OCI-LY1 (cell line): ENCODE data around the gene RNF151.

Experiments used
- EZH2 ChIP-seq: fragments of 200-600 bp; sonication (generic), shearing (Covaris generic); IDR thresholded peaks from 2 replicates; pipeline ENCODE4 v1.8.0; 2017; ENCODE audit warnings: borderline replicate concordance, mixed run types, mild to moderate bottlenecking, antibody characterized with exemption, low read length, moderate library complexity, mixed read lengths
- TF ChIP-seq, protein P1 (sequence below): fragments of 200-600 bp; sonication (generic), shearing (Covaris generic); IDR thresholded peaks from 2 replicates; pipeline ENCODE4 v1.5.1; 2017; ENCODE audit warnings: mild to moderate bottlenecking, antibody characterized with exemption, low read length, moderate library complexity, mixed read lengths

DNA sequence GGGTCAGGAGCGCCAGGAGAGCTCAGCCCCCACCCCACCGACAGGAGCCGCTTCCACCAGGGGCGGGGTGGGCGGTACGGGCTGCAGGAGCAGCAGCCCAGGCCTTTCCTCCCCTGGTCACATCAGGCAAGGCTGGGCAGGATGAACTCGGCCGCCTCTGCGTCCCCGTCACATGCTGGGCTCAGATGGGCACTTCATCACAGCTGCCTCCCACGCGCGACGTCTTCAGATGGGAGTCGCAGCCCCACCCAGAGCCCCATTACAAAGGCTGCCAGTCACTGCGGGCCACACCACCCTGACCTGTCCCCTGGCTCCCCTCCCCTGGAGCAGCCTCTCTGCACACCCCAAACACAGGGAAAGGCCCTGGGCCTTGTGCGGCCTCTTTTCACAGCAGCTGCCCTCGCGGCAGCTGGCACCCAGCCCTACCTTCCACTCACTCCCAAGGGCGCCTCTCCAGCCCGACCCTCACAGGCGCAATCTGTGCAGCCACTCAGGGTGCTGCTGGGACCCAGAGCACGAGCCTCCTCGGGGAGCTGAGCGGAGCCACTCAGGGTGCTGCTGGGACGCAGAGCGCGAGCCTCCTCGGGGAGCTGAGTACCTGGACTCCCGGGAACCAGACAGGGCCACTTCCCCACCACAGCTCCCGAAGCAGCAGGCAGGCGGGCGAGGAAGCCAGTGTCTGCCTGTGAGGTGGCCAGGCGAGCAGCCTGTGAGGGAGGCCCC is 38.3 kb downstream of the RNF151 start:
- TF ChIP-seq, protein P1, sequence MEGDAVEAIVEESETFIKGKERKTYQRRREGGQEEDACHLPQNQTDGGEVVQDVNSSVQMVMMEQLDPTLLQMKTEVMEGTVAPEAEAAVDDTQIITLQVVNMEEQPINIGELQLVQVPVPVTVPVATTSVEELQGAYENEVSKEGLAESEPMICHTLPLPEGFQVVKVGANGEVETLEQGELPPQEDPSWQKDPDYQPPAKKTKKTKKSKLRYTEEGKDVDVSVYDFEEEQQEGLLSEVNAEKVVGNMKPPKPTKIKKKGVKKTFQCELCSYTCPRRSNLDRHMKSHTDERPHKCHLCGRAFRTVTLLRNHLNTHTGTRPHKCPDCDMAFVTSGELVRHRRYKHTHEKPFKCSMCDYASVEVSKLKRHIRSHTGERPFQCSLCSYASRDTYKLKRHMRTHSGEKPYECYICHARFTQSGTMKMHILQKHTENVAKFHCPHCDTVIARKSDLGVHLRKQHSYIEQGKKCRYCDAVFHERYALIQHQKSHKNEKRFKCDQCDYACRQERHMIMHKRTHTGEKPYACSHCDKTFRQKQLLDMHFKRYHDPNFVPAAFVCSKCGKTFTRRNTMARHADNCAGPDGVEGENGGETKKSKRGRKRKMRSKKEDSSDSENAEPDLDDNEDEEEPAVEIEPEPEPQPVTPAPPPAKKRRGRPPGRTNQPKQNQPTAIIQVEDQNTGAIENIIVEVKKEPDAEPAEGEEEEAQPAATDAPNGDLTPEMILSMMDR, result no peak
- no peak for TF ChIP-seq EZH2
